Activated CD8-positive, alpha-beta memory T cell treated with anti-CD3 and anti-CD28 coated beads for 1 hour (primary cell): ENCODE measurements around the gene OBSCN.
"Not testable (repeated sequence)": the region's sequence is repeated elsewhere in the genome, so short reads cannot be mapped to it uniquely, and the experiment has no call there.

Experiments used
- DNase-seq, 2 donors: peaks; one replicate each; pipeline ENCODE4 v3.0.0-alpha.2; 2020; ENCODE audit warnings: low read depth in 1 of 2; ENCODE audit errors: extremely low read depth in 1 of 2

Gene OBSCN

GRCh38 chr1:228225165-228225710, 17.4 kb downstream of the OBSCN start:
- no peak for DNase-seq

DNA sequence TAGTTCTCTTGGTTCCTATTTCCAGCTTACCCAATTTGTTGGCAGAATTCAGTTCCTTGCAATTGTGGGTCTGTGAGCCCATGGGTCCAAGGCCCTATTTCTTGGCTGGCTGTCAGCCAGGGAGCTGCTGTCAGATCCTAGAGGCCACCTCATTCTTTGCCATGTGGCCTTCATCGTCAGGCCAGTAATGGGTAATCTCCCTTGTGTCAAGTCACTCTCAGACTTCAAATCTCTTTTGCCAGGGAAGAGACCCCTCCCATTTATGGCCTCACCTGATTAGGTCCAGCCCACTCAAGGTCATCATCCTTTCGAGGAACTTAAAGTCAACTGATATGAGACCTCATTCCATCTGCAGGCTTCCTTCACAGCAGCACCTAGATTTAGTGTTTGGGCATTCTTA, 17.9 kb downstream of the OBSCN start:
- no peak for DNase-seq

- DNase-seq, result no peak
Observed at GRCh38 chr1:228226141-228226874, 18.5 kb downstream of the OBSCN start.

- DNase-seq, result no peak
Observed at GRCh38 chr1:228226956-228227791, 19.3 kb downstream of the OBSCN start.

DNA sequence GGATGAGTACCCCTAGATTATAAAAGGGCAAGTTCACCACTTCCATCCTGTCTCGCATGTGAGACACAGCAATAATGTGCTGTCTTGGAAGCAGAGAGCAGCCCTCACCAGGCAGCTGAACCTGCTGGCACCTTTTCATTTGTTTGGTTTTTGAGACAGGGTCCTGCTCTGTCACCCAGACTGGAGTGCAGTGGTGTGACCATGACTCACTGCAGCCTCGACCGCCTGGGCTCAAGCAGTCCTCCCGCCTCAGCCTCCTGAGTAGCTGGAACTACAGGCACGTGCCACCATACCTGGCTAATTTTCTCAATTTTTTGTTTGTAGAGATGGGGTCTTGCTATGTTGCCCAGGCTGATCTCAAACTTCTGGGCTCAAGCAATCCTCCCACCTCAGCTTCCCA, 20.3 kb downstream of the OBSCN start:
- DNase-seq, result not testable (repeated sequence)

DNA sequence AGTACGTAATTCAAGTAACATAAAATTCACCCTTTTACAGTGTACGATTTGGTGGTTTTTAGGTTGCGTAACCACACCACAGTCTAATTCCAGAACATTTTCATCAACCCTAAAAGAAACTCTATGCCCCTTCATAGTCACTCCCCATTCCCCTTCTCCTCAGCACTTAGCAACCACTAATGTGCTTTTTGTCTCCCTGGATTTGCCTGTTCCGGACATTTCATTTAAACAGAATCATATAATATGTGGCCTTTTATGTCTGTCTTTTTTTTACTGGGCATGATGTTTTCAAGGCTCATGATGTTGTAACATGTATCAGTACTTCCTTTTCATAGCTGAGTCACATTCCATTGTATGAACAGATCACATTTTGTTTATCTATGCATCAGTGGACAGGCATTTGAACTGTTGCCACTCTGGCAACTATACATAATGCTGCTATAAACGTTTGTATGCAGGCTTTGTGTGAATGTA, 20.8 kb downstream of the OBSCN start:
- no peak for DNase-seq

- DNase-seq, result no peak
Observed at GRCh38 chr1:228231189-228231588, 23.3 kb downstream of the OBSCN start.

DNA sequence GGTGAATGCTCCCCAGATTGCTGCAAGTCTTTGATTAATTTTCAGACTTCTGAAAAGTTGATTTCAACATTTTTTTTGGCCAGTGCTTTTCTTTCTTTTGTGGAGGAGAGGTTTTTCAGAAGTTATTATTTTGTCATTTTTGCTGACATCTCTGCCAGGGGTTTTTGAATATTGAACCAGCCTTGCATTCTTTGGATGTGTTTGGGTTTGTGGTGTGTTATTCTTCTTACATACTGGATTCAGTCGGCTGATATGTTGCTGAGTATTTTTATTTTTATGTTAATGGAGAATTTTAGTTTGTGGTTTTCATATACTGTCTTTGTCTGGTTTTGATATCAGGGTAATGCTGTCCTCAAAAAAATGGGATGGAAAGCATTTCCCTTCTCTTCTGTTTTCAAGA, 25.3 kb downstream of the OBSCN start:
- DNase-seq, result no peak

DNA sequence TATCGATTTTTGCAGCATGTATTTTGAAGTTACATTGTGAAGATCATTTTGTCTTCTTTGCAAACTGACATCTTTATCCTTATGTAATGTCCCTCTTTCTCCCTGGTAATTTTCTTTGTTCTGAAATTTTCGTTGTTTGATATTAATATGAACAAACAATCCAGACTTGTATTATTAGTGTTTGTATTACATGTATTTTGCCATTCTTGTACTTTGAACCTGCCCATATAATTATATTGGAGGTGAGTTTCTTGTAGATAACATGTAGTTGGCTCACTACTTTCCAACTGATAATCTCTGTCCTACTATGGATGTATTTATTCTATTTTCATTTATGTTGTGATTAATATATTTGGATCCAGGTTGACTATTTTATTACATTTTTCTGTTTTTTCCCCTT, 27.1 kb downstream of the OBSCN start:
- no peak for DNase-seq

DNA sequence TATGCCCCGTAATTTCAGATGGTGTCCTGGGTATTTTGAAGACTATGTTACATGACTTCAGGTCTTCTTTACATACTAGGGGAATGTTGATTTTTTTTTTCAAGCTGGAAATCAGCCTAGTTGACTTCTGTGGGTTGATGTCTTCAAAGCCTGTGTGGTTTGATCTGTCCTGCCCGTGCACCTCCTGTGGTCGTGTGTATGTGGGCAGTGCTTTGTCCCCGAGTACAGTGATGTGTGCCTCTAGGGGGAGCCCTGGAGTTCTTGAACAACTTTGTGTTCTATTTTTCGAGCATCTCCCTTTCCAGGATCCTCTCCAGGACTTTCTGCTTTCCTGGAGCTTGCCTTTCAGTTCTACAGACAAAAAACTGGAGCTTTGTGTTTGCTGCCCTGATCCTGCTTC, 28.9 kb downstream of the OBSCN start:
- DNase-seq, result no peak

- DNase-seq, result no peak
Observed at GRCh38 chr1:228238007-228238406, 30.2 kb downstream of the OBSCN start.

- no peak for DNase-seq
Observed at GRCh38 chr1:228238461-228238860, 30.6 kb downstream of the OBSCN start.

GRCh38 chr1:228240411-228241240, 32.8 kb downstream of the OBSCN start:
- no peak for DNase-seq

DNA sequence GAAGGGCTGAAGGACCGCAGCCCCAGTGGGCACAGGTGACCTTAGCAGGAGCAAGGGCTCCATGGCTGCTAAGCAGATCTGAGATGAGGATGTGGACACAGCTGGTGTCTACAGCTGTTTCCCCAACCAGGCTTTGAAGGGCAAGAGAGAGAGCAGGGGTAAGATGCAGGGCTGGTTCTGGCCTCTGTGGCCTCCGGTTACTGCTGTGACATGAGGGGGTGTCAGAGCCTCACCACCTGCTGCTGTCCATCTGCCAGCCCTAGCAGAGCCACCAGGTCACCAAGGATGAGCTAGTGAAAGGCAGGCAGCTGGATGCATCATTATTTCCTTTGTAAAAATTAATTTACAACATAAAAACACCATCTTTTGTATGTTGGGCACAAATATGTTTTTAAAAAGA, 33.4 kb downstream of the OBSCN start:
- DNase-seq, result no peak

GRCh38 chr1:228242409-228242808, 34.6 kb downstream of the OBSCN start:
- DNase-seq, result no peak

GRCh38 chr1:228243093-228243492, 35.2 kb downstream of the OBSCN start:
- no peak for DNase-seq

DNA sequence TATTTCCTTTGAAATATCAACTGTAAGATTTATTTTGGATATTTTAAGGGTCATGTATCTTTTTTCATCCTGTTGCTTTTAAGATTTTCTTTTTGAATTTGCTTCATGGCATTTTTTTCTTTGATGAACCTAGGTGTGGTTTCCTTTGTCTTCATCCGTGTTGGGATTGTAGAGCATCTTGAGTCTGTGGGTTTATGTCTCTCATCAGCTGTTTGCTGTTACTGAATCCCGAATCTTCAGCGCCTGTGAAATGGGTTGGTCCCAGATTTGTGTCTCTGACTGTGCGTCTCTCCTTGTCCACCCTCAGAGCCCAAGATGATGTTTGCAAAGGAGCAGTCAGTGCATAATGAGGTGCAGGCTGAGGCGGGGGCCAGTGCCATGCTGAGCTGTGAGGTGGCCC, 36.1 kb downstream of the OBSCN start:
- DNase-seq, result not testable (repeated sequence)

GRCh38 chr1:228245111-228245510, 37.3 kb downstream of the OBSCN start:
- DNase-seq, result no peak

DNA sequence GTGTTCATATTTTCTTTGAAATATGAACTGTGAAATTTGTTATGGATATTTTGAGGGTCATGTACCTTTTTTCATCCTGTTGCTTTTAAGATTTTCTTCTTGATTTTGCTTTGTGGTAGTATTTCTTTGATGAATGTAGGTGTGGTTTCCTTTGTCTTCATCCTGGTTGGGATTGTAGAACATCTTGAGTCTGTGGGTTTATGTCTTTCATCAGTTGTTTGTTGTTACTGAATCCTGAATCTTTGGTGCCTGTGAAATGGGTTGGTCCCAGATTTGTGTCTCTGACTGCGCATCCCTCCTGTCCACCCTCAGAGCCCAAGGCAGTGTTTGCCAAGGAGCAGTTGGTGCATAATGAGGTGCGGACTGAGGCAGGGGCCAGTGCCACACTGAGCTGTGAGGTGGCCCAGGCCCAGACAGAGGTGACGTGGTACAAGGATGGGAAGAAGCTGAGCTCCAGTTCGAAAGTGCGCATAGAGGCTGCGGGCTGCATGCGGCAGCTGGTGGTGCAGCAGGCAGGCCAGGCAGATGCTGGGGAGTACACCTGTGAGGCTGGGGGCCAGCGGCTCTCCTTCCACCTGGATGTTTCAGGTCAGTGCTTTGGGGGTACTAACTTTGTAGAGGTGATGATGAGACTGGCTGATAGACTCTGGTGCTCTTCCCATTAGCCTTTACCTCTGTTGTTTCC, 38.5 kb downstream of the OBSCN start:
- DNase-seq, result no peak

DNA sequence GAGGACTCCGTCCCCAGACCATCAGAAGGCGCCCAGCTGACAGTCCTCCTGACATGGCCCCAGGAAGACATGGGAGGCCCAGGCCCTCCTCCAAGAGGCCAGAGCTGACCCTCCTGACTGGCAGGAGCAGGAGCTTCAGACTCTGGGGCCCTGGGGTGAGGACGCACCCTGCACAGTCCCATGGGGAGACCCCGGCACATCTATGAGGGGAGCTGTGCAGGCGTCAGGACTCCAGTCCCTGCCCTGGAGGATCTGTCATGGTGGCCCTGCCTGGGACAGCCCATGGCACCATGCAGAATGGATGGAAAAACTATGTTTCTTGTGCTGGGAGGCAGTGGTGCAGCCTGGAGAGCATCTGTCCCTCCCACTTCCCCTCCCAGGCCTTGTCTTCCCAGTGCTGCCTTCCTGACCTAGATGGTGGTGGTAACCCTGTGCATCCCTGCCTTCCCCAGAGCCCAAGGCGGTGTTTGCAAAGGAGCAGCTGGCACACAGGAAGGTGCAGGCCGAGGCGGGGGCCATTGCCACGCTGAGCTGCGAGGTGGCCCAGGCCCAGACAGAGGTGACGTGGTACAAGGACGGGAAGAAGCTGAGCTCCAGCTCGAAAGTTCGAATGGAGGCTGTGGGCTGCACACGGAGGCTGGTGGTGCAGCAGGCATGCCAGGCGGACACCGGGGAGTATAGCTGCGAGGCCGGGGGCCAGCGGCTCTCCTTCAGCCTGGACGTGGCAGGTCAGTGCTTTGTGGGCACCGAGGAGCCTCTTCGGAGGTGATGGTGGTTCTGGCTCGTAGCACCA, 41.9 kb downstream of the OBSCN start:
- DNase-seq, result no peak
